GM23338 (cell line): Measurements from ENCODE around the gene TNFRSF8. TPM values are rescaled to one million over a fixed set of nuclear protein-coding genes. Genes with fewer than 3 reads are reported as not detected.

ENCODE experiments used
- ATAC-seq: fragments of 200-7000 bp; cut with Tn5 transposase; 3 replicates; pipeline ENCODE4 v1.9.1; 2020
- DNase-seq: peaks from one replicate; pipeline ENCODE4 v3.0.0-alpha.2; 2015; ENCODE audit warnings: low spot score
- H2AFZ ChIP-seq: fragments of 200-600 bp; sonication (generic); 2 replicates; pipeline ENCODE4 v1.8.0; 2016; ENCODE audit warnings: antibody characterized with exemption, mild to moderate bottlenecking, moderate library complexity
- H3F3A ChIP-seq: fragments of 200-600 bp; sonication (generic); replicated peaks from 2 replicates; pipeline ENCODE4 v1.8.0; 2017; ENCODE audit warnings: antibody characterized with exemption, mixed run types, low read depth
- H3K27ac ChIP-seq: fragments of 200-600 bp; sonication (generic); 2 replicates; pipeline ENCODE4 v1.6.1; 2016; ENCODE audit warnings: low read depth
- H3K27me3 ChIP-seq: fragments of 200-600 bp; sonication (generic); 2 replicates; pipeline ENCODE4 v1.8.0; 2016; ENCODE audit warnings: mild to moderate bottlenecking, mixed run types, moderate library complexity; ENCODE audit not compliant: insufficient read depth
- H3K36me3 ChIP-seq: fragments of 200-600 bp; sonication (generic); 2 replicates; pipeline ENCODE4 v1.8.0; 2016; ENCODE audit warnings: mild to moderate bottlenecking; ENCODE audit not compliant: insufficient read depth
- H3K4me1 ChIP-seq: fragments of 200-600 bp; sonication (generic); 2 replicates; pipeline ENCODE4 v1.8.0; 2016; ENCODE audit warnings: mild to moderate bottlenecking, moderate library complexity; ENCODE audit not compliant: insufficient read depth
- H3K4me2 ChIP-seq: fragments of 200-600 bp; sonication (generic); 2 replicates; pipeline ENCODE4 v1.7.1; 2017; ENCODE audit warnings: mixed run types
- H3K4me3 ChIP-seq: fragments of 200-600 bp; sonication (generic); 2 replicates; pipeline ENCODE4 v1.6.1; 2016; ENCODE audit warnings: mixed run types
- H3K79me2 ChIP-seq: fragments of 200-600 bp; sonication (generic); replicated peaks from 2 replicates; pipeline ENCODE4 v1.8.0; 2017; ENCODE audit warnings: mild to moderate bottlenecking; ENCODE audit not compliant: insufficient read depth
- H3K9me2 ChIP-seq: fragments of 200-600 bp; sonication (generic); 2 replicates; pipeline ENCODE4 v1.8.0; 2017; ENCODE audit not compliant: insufficient read depth
- H4K20me1 ChIP-seq: fragments of 200-600 bp; sonication (generic); replicated peaks from 2 replicates; pipeline ENCODE4 v1.8.0; 2017; ENCODE audit warnings: mild to moderate bottlenecking; ENCODE audit not compliant: insufficient read depth
- H3K27ac Mint-ChIP-seq: 2 replicates; pipeline ENCODE4 v1.8.0; 2020; ENCODE audit warnings: inconsistent platforms, mild to moderate bottlenecking, moderate library complexity, mixed read lengths
- H3K27me3 Mint-ChIP-seq: 3 replicates; pipeline ENCODE4 v1.8.0; 2022; ENCODE audit warnings: low read depth, mild to moderate bottlenecking, moderate library complexity, mixed read lengths, inconsistent platforms; ENCODE audit not compliant: insufficient read depth, poor library complexity
- H3K36me3 Mint-ChIP-seq: 3 replicates; pipeline ENCODE4 v1.8.0; 2021; ENCODE audit warnings: low read depth, mild to moderate bottlenecking, inconsistent platforms, moderate library complexity, mixed read lengths
- H3K4me1 Mint-ChIP-seq: 3 replicates; pipeline ENCODE4 v1.8.0; 2020; ENCODE audit warnings: mild to moderate bottlenecking, inconsistent platforms, mixed read lengths
- H3K4me3 Mint-ChIP-seq: 3 replicates; pipeline ENCODE4 v1.8.0; 2021; ENCODE audit warnings: moderate library complexity, mild to moderate bottlenecking, inconsistent platforms, mixed read lengths
- H3K9me3 Mint-ChIP-seq: 3 replicates; pipeline ENCODE4 v1.8.0; 2020; ENCODE audit warnings: moderate library complexity, mild to moderate bottlenecking, inconsistent platforms, mixed read lengths
- CREB1 ChIP-seq: fragments of 250-450 bp; sonication (Bioruptor Pico); IDR thresholded peaks from 2 replicates; pipeline ENCODE4 v1.5.0; 2020; ENCODE audit warnings: low read depth, mild to moderate bottlenecking, moderate library complexity
- EZH2 ChIP-seq: fragments of 200-600 bp; sonication (generic); IDR thresholded peaks from one replicate; pipeline ENCODE4 v1.8.0; 2017; ENCODE audit warnings: antibody characterized with exemption, mild to moderate bottlenecking, low read depth; ENCODE audit not compliant: unreplicated experiment
- EZH2phosphoT487 ChIP-seq: fragments of 200-600 bp; sonication (generic); IDR thresholded peaks from one replicate; pipeline ENCODE4 v1.8.1; 2018; ENCODE audit warnings: antibody characterized with exemption; ENCODE audit not compliant: unreplicated experiment
- JUNB ChIP-seq: IDR thresholded peaks from one replicate; pipeline ENCODE4 v1.6.1; 2016; ENCODE audit warnings: antibody characterized with exemption; ENCODE audit not compliant: unreplicated experiment
- NANOG ChIP-seq: IDR thresholded peaks from 2 replicates; pipeline ENCODE4 v1.6.1; 2016; ENCODE audit warnings: antibody characterized with exemption, borderline replicate concordance
- POLR2AphosphoS5 ChIP-seq: IDR thresholded peaks from 2 replicates; pipeline ENCODE4 v1.6.1; 2016; ENCODE audit warnings: antibody characterized with exemption, low read depth
- STAT1 ChIP-seq: IDR thresholded peaks from one replicate; pipeline ENCODE4 v1.6.1; 2016; ENCODE audit warnings: antibody characterized with exemption; ENCODE audit not compliant: unreplicated experiment
- ZNF114 ChIP-seq: fragments of 250-450 bp; sonication (Bioruptor Pico); IDR thresholded peaks from 2 replicates; pipeline ENCODE4 v1.5.0; 2020; ENCODE audit warnings: mild to moderate bottlenecking, moderate library complexity
- ZNF331 ChIP-seq: fragments of 250-450 bp; sonication (Bioruptor Pico); IDR thresholded peaks from 2 replicates; pipeline ENCODE4 v1.5.0; 2020; ENCODE audit warnings: low read depth, mild to moderate bottlenecking, moderate library complexity
- polyA plus RNA-seq: library from polyadenylated mRNA; unstranded; fragments of >200 nt; fragmentation: Nextera tagmentation; extraction: Ambion mirVana; gene quantifications from 2 replicates; pipeline ENCODE4 v1.2.1, GENCODE V29; 2016
- total RNA-seq: library from RNA; depleted of rRNA; stranded (reverse); fragments of >200 nt; shearing (Covaris generic); gene quantifications from 2 replicates; pipeline ENCODE4 v1.2.3, GENCODE V29; 2014
- TF ChIP-seq, protein P1 (sequence below), 2 experiments: fragments of 200-600 bp in 1 of 2; sonication (generic) in 1 of 2; conservative IDR thresholded peaks; 2 replicates each; pipeline versions ENCODE4 v1.5.1 to v1.6.1; 2016 to 2017; ENCODE audit warnings: antibody characterized with exemption in 2 of 2, low read depth in 2 of 2, mild to moderate bottlenecking in 2 of 2, moderate library complexity in 1 of 2
- TF ChIP-seq, protein P2 (sequence below): IDR thresholded peaks from one replicate; pipeline ENCODE4 v1.6.1; 2018; ENCODE audit warnings: antibody characterized with exemption; ENCODE audit not compliant: unreplicated experiment
- TF ChIP-seq, protein P3 (sequence below): fragments of 250-450 bp; sonication (Bioruptor Pico); IDR thresholded peaks from 2 replicates; pipeline ENCODE4 v1.5.0; 2020; ENCODE audit warnings: mild to moderate bottlenecking, moderate library complexity
- TF ChIP-seq, protein P4 (sequence below): IDR thresholded peaks from 2 replicates; pipeline ENCODE4 v1.6.1; 2016; ENCODE audit warnings: antibody characterized with exemption

Gene TNFRSF8
- total and polyA plus RNA-seq, 2 experiments from 2014 or later: 11.7 to 28.2 TPM

DNA sequence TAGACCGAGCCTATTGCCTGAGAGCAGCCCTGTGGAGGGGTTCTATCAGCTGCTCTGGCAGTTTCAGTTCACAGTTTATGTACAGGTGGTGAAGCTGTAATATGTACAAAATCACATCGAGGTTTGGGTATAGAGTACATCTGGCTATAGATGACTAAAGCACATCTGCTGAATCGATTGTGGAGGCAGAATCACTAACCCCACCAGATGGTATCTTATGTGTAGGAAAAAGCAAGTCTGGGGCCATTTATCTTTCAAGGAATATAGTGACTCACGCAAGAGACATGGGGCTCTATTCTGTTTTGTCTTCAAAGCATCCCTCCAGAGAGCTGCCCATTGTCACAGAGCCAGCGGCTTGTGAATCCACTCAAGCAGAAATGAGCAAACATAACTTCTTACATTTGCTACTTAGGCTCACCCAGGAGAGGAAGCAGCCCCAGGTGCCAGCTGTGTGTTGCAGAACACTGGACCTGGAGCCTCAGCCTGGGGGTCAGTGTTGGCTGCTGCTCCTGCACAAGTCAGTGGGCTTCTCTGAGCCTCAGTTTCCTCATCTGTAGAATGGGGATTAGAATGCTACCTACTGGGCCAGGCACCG is 22.5 kb upstream of the TNFRSF8 start:
- H3K79me2 ChIP-seq: no peaks in the 10 kb centered on the region

More for the DNA sequence above, 22.5 kb upstream of the TNFRSF8 start:
- no peak overlapping the region for H3K4me3 Mint-ChIP-seq
- H3K36me3 ChIP-seq: no peaks in the 10 kb centered on the region
- peaks cover 9% of the 10 kb centered on the region for H3K27me3 Mint-ChIP-seq
- H4K20me1 ChIP-seq: no peaks in the 10 kb centered on the region
- no peaks in the 10 kb centered on the region for H3K9me2 ChIP-seq
- H3K4me2 ChIP-seq: no peak overlapping the region
- no peak overlapping the region for H3K4me3 ChIP-seq
- peaks cover 4% of the 10 kb centered on the region; the same call in 1 of the 3 replicates for H3K9me3 Mint-ChIP-seq
- H3F3A ChIP-seq: no peaks in the 10 kb centered on the region
- no peaks in the 10 kb centered on the region; the same call in 2 of the 3 replicates for H3K36me3 Mint-ChIP-seq
- no peak for ATAC-seq
- no peaks in the 10 kb centered on the region for H3K4me1 ChIP-seq
- H3K4me1 Mint-ChIP-seq: no peaks in the 10 kb centered on the region
- H3K27ac ChIP-seq: no peak overlapping the region
- no peaks in the 10 kb centered on the region for H3K27me3 ChIP-seq
- DNase-seq: no peak
- H3K27ac Mint-ChIP-seq: no peak overlapping the region
- TF ChIP-seq, protein P1, sequence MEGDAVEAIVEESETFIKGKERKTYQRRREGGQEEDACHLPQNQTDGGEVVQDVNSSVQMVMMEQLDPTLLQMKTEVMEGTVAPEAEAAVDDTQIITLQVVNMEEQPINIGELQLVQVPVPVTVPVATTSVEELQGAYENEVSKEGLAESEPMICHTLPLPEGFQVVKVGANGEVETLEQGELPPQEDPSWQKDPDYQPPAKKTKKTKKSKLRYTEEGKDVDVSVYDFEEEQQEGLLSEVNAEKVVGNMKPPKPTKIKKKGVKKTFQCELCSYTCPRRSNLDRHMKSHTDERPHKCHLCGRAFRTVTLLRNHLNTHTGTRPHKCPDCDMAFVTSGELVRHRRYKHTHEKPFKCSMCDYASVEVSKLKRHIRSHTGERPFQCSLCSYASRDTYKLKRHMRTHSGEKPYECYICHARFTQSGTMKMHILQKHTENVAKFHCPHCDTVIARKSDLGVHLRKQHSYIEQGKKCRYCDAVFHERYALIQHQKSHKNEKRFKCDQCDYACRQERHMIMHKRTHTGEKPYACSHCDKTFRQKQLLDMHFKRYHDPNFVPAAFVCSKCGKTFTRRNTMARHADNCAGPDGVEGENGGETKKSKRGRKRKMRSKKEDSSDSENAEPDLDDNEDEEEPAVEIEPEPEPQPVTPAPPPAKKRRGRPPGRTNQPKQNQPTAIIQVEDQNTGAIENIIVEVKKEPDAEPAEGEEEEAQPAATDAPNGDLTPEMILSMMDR (conservative IDR thresholded peaks at IDR 0.05; ENCODE audit: low read depth in 2 of 2): no peak
- TF ChIP-seq, protein P2, sequence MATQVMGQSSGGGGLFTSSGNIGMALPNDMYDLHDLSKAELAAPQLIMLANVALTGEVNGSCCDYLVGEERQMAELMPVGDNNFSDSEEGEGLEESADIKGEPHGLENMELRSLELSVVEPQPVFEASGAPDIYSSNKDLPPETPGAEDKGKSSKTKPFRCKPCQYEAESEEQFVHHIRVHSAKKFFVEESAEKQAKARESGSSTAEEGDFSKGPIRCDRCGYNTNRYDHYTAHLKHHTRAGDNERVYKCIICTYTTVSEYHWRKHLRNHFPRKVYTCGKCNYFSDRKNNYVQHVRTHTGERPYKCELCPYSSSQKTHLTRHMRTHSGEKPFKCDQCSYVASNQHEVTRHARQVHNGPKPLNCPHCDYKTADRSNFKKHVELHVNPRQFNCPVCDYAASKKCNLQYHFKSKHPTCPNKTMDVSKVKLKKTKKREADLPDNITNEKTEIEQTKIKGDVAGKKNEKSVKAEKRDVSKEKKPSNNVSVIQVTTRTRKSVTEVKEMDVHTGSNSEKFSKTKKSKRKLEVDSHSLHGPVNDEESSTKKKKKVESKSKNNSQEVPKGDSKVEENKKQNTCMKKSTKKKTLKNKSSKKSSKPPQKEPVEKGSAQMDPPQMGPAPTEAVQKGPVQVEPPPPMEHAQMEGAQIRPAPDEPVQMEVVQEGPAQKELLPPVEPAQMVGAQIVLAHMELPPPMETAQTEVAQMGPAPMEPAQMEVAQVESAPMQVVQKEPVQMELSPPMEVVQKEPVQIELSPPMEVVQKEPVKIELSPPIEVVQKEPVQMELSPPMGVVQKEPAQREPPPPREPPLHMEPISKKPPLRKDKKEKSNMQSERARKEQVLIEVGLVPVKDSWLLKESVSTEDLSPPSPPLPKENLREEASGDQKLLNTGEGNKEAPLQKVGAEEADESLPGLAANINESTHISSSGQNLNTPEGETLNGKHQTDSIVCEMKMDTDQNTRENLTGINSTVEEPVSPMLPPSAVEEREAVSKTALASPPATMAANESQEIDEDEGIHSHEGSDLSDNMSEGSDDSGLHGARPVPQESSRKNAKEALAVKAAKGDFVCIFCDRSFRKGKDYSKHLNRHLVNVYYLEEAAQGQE: no peak
- TF ChIP-seq, protein P3, sequence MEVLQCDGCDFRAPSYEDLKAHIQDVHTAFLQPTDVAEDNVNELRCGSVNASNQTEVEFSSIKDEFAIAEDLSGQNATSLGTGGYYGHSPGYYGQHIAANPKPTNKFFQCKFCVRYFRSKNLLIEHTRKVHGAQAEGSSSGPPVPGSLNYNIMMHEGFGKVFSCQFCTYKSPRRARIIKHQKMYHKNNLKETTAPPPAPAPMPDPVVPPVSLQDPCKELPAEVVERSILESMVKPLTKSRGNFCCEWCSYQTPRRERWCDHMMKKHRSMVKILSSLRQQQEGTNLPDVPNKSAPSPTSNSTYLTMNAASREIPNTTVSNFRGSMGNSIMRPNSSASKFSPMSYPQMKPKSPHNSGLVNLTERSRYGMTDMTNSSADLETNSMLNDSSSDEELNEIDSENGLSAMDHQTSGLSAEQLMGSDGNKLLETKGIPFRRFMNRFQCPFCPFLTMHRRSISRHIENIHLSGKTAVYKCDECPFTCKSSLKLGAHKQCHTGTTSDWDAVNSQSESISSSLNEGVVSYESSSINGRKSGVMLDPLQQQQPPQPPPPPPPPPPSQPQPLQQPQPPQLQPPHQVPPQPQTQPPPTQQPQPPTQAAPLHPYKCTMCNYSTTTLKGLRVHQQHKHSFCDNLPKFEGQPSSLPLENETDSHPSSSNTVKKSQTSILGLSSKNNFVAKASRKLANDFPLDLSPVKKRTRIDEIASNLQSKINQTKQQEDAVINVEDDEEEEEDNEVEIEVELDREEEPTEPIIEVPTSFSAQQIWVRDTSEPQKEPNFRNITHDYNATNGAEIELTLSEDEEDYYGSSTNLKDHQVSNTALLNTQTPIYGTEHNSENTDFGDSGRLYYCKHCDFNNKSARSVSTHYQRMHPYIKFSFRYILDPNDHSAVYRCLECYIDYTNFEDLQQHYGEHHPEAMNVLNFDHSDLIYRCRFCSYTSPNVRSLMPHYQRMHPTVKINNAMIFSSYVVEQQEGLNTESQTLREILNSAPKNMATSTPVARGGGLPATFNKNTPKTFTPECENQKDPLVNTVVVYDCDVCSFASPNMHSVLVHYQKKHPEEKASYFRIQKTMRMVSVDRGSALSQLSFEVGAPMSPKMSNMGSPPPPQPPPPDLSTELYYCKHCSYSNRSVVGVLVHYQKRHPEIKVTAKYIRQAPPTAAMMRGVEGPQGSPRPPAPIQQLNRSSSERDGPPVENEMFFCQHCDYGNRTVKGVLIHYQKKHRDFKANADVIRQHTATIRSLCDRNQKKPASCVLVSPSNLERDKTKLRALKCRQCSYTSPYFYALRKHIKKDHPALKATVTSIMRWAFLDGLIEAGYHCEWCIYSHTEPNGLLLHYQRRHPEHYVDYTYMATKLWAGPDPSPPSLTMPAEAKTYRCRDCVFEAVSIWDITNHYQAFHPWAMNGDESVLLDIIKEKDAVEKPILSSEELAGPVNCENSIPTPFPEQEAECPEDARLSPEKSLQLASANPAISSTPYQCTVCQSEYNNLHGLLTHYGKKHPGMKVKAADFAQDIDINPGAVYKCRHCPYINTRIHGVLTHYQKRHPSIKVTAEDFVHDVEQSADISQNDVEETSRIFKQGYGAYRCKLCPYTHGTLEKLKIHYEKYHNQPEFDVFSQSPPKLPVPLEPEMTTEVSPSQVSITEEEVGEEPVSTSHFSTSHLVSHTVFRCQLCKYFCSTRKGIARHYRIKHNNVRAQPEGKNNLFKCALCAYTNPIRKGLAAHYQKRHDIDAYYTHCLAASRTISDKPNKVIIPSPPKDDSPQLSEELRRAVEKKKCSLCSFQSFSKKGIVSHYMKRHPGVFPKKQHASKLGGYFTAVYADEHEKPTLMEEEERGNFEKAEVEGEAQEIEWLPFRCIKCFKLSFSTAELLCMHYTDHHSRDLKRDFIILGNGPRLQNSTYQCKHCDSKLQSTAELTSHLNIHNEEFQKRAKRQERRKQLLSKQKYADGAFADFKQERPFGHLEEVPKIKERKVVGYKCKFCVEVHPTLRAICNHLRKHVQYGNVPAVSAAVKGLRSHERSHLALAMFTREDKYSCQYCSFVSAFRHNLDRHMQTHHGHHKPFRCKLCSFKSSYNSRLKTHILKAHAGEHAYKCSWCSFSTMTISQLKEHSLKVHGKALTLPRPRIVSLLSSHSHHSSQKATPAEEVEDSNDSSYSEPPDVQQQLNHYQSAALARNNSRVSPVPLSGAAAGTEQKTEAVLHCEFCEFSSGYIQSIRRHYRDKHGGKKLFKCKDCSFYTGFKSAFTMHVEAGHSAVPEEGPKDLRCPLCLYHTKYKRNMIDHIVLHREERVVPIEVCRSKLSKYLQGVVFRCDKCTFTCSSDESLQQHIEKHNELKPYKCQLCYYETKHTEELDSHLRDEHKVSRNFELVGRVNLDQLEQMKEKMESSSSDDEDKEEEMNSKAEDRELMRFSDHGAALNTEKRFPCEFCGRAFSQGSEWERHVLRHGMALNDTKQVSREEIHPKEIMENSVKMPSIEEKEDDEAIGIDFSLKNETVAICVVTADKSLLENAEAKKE (CRISPR knock-in tag): no peak
- TF ChIP-seq CREB1 (CRISPR knock-in tag): no peak
- TF ChIP-seq ZNF331: no peak
- TF ChIP-seq POLR2AphosphoS5: no peak
- no peak for TF ChIP-seq ZNF114
- TF ChIP-seq EZH2: no peak
- TF ChIP-seq, protein P4, sequence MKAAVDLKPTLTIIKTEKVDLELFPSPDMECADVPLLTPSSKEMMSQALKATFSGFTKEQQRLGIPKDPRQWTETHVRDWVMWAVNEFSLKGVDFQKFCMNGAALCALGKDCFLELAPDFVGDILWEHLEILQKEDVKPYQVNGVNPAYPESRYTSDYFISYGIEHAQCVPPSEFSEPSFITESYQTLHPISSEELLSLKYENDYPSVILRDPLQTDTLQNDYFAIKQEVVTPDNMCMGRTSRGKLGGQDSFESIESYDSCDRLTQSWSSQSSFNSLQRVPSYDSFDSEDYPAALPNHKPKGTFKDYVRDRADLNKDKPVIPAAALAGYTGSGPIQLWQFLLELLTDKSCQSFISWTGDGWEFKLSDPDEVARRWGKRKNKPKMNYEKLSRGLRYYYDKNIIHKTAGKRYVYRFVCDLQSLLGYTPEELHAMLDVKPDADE: no peak
- TF ChIP-seq EZH2phosphoT487: no peak
- no peak for TF ChIP-seq NANOG
- TF ChIP-seq JUNB: no peak
- TF ChIP-seq STAT1: no peak
- no peak overlapping the region for H2AFZ ChIP-seq
